Activated CD8-positive, alpha-beta T cell treated with anti-CD3 and anti-CD28 coated beads for 36 hours (primary cell): ENCODE data around the gene LRRN2. TPM values are rescaled to one million over a fixed set of nuclear protein-coding genes. Genes with fewer than 3 reads are reported as not detected.

Source experiments
- ATAC-seq: fragments of 200-7000 bp; cut with Tn5 transposase; one replicate; pipeline ENCODE4 v1.10.0; 2021; ENCODE audit warnings: mild to moderate bottlenecking, moderate library complexity
- CTCF ChIA-PET: fragments of 350-600 bp; sonication (Branson Sonifier 250); formaldehyde crosslinking; loops from one replicate; lab custom pipeline; 2021; ENCODE audit warnings: antibody characterized with exemption; lab: Charles Lee
- POLR2A ChIA-PET: fragments of 350-600 bp; sonication (Branson Sonifier 250); formaldehyde crosslinking; loops from one replicate; lab custom pipeline; 2021; ENCODE audit warnings: antibody characterized with exemption; lab: Charles Lee
- DNase-seq: peaks from one replicate; pipeline ENCODE4 v3.0.0-alpha.2; 2020
- H3K27ac Mint-ChIP-seq: one replicate; pipeline ENCODE4 v1.8.0; 2021; ENCODE audit warnings: mild to moderate bottlenecking, mixed read lengths
- H3K27me3 Mint-ChIP-seq: one replicate; pipeline ENCODE4 v1.8.0; 2021; ENCODE audit warnings: mixed read lengths
- H3K36me3 Mint-ChIP-seq: one replicate; pipeline ENCODE4 v1.8.0; 2021; ENCODE audit warnings: low read depth, mixed read lengths
- H3K4me1 Mint-ChIP-seq: one replicate; pipeline ENCODE4 v1.8.0; 2021; ENCODE audit warnings: low read depth, mixed read lengths
- H3K4me3 Mint-ChIP-seq: one replicate; pipeline ENCODE4 v1.8.0; 2021; ENCODE audit warnings: mild to moderate bottlenecking, moderate library complexity, mixed read lengths
- H3K9me3 Mint-ChIP-seq: one replicate; pipeline ENCODE4 v1.8.0; 2021; ENCODE audit warnings: mixed read lengths
- intact Hi-C: fragments of 100-400 bp; cut with micrococcal nuclease; formaldehyde crosslinking; loops from one replicate; pipeline ENCODE4 v1.10.0; 2022
- total RNA-seq, 2 experiments: library from RNA; stranded (reverse); gene quantifications; one replicate each; pipeline ENCODE4 v1.2.3, GENCODE V29; 2021
- TF ChIP-seq, protein P1 (sequence below): fragments of 200-600 bp; IDR thresholded peaks from one replicate; pipeline ENCODE4 v1.8.0; 2022; ENCODE audit warnings: antibody characterized with exemption, mild to moderate bottlenecking

Gene LRRN2
- total RNA-seq, 2 experiments from 2014 or later, result not detected

DNA sequence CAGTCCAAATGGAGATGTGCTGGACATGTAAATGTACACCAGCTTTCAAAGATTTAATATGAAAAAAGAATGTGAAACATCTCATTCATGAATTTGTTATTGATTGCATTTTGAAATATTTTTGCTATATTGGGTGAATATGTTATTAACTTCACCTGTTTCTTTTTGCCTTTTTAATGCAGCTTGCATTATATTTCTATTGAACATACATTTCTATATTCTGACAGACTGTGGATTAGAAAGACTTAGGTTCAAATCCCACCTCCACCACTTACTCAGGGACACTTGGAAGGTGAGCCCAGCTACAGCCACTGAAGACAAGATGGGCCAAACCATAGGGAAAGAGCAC, 37.8 kb downstream of the LRRN2 start:
- Mint-ChIP-seq H3K27ac (no peak overlapping the region), H3K9me3 (no peaks in the 10 kb centered on the region), H3K36me3 (no peaks in the 10 kb centered on the region), H3K4me1 (peaks cover 4% of the 10 kb centered on the region), H3K4me3 (no peak overlapping the region), H3K27me3 (peaks cover 8% of the 10 kb centered on the region)
- intact Hi-C loops, result no loop called here
- CTCF ChIA-PET, result interaction anchor here (0.7 to 0.9 kb wide), 2 partner anchors 12 to 99 kb away, joined by 3 read pairs; no protein-coding TSS in a partner anchor
- no peak for ATAC-seq
- no peak for DNase-seq
- TF ChIP-seq, protein P1, sequence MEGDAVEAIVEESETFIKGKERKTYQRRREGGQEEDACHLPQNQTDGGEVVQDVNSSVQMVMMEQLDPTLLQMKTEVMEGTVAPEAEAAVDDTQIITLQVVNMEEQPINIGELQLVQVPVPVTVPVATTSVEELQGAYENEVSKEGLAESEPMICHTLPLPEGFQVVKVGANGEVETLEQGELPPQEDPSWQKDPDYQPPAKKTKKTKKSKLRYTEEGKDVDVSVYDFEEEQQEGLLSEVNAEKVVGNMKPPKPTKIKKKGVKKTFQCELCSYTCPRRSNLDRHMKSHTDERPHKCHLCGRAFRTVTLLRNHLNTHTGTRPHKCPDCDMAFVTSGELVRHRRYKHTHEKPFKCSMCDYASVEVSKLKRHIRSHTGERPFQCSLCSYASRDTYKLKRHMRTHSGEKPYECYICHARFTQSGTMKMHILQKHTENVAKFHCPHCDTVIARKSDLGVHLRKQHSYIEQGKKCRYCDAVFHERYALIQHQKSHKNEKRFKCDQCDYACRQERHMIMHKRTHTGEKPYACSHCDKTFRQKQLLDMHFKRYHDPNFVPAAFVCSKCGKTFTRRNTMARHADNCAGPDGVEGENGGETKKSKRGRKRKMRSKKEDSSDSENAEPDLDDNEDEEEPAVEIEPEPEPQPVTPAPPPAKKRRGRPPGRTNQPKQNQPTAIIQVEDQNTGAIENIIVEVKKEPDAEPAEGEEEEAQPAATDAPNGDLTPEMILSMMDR, result no peak
- POLR2A ChIA-PET, result no interaction called here

DNA sequence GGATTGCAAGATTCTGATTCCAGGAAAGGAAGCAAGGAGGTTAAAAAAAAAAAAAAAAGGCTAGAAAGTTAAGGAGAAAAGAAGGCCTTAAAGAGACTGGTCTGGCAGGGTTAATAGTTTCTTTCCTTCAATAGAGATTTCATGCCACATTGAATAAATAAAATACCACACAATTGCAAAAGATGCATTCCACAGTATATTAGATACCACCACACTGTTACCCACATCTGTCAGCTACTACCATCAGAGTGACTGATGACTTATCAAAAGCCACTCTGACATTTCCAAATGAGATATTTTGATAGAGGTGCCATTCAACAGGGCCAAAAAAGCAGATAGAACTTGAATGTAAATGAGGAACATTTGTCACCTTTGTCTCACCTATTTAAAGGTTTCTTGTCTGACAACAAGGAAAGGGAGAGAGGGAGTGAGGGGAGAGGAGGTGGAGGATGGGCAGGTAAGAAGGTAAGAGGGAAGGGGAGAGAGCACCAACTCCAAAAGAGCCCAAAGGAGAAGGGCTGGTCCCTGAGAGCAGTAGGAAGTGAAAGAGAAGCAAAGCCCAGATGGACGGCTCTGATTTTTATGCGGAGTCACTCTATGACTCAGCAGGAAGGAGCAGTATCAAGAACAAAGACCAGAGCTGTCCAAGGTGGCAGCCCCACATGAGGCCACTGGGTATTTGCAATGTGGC, 38.3 kb downstream of the LRRN2 start:
- Mint-ChIP-seq H3K4me3 (no peak overlapping the region), H3K27me3 (peaks cover 6% of the 10 kb centered on the region)
- CTCF ChIA-PET, result interaction anchor here (0.7 to 0.9 kb wide), 2 partner anchors 13 to 99 kb away, joined by 3 read pairs; no protein-coding TSS in a partner anchor

DNA sequence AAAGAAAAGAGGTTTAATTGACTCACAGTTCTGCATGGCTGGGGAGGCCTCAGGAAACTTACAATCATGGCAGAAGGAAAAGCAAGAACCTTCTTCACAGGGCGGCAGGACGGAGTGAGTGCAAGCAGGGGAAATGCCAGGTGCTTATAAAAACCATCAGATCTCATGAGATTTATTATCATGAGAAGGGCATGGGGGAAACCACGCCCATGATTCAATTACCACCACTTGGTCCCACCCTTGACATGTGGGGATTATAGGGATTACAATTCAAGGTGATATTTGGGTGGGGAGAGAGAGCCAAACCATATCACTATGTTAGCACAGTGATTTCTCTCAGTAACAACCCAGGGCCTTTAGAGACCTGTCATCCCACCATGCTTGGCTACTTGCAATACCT, 39.9 kb downstream of the LRRN2 start:
- ATAC-seq (no peak), DNase-seq (no peak)
- H3K4me1 Mint-ChIP-seq, result peaks cover 4% of the 10 kb centered on the region
- intact Hi-C loops, result no loop called here
- peaks cover 3% of the 10 kb centered on the region for H3K27me3 Mint-ChIP-seq
- H3K4me3 Mint-ChIP-seq, result no peak overlapping the region
- TF ChIP-seq, protein P1, result no peak
- ChIA-PET CTCF (interaction anchor here (1.0 kb wide), 1 partner anchor 30 kb away, joined by 3 read pairs; no protein-coding TSS in a partner anchor), POLR2A (no interaction called here)
- no peaks in the 10 kb centered on the region for H3K36me3 Mint-ChIP-seq
- no peaks in the 10 kb centered on the region for H3K9me3 Mint-ChIP-seq
- no peak overlapping the region for H3K27ac Mint-ChIP-seq

More for the DNA sequence above, 38.3 kb downstream of the LRRN2 start:
- Mint-ChIP-seq H3K9me3 (no peaks in the 10 kb centered on the region), H3K4me1 (peaks cover 4% of the 10 kb centered on the region), H3K36me3 (no peaks in the 10 kb centered on the region), H3K27ac (no peak overlapping the region)
- ATAC-seq (peak; percentile 42), DNase-seq (peak; percentile 44)
- TF ChIP-seq, protein P1, result no peak
- intact Hi-C loops, result no loop called here
- POLR2A ChIA-PET, result no interaction called here

DNA sequence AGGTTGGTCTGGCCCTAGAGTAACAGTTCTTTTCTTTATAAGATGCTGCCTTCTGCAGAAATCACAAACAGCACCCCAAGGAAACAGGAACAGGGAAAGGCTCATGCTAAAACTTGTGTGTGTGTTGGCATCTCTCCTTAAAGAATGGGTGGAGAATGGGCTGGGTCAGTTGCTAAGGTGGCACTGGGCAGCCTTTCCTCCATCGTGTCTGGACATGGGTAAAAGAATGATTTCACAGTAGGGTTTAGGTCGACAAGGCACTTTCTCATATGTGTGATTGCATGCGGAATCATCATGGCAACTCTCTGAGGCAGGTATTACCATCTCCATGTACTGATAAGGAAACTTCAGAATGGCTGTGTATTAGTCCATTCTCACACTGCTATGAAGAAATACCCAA, 40.3 kb downstream of the LRRN2 start:
- Mint-ChIP-seq H3K27me3 (peaks cover 3% of the 10 kb centered on the region), H3K4me1 (peaks cover 4% of the 10 kb centered on the region), H3K27ac (no peak overlapping the region), H3K4me3 (no peak overlapping the region), H3K36me3 (no peaks in the 10 kb centered on the region), H3K9me3 (no peaks in the 10 kb centered on the region)
- ChIA-PET CTCF (interaction anchor here (1.5 kb wide), 1 partner anchor 147 kb away, joined by 3 read pairs; no protein-coding TSS in a partner anchor), POLR2A (no interaction called here)
- TF ChIP-seq, protein P1, result no peak
- no peak for ATAC-seq
- intact Hi-C loops, result no loop called here
- DNase-seq, result no peak

DNA sequence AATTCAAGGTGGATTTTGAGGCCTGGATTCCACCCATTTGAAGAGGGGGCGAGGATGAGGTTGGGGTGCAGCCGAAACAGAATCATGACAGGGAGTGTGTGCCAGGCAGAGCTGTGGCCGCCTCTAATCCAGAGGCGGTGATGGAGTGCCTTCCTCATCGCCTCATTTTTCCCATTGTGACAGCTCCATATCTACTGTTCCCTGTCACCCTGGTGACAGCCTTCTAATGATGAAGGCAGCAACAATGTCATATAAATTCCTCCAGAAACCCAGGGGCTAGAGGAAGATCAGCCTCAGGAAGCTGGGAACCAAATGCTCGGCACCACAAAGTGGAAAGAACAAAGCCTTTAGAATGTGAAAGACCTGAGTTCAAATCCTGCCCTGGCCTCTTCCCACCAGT, 42.0 kb downstream of the LRRN2 start:
- Mint-ChIP-seq H3K9me3 (no peaks in the 10 kb centered on the region), H3K4me3 (no peak overlapping the region), H3K27ac (no peak overlapping the region), H3K4me1 (peaks cover 4% of the 10 kb centered on the region), H3K27me3 (peaks cover 3% of the 10 kb centered on the region), H3K36me3 (no peaks in the 10 kb centered on the region)
- DNase-seq (no peak), ATAC-seq (no peak)
- ChIA-PET POLR2A (no interaction called here), CTCF (interaction anchor here (0.9 to 2.5 kb wide), 5 partner anchors 20 to 164 kb away, joined by 3 to 9 read pairs (median 5); no protein-coding TSS in a partner anchor)
- intact Hi-C loops, result no loop called here
- TF ChIP-seq, protein P1, result no peak
